Endothelial cell of umbilical vein (primary cell): ENCODE data around the gene ALOX12. TPM values are rescaled to one million over a fixed set of nuclear protein-coding genes. Genes with fewer than 3 reads are reported as not detected.

Source experiments
- BruUV-seq: library from RNA; stranded (reverse); fragments of 400-500 nt; replicated peaks from 2 replicates; lab custom pipeline; 2021; lab: Mats Ljungman, UMichigan
- CTCF ChIA-PET: fragments of 300-600, 350-600 bp; sonication (Branson Sonifier 250); formaldehyde crosslinking; loops from one replicate; lab custom pipeline; 2021; ENCODE audit warnings: antibody characterized with exemption, inconsistent platforms; lab: Charles Lee
- POLR2A ChIA-PET: fragments of 300-600, 350-600 bp; sonication (Branson Sonifier 250); formaldehyde crosslinking; loops from one replicate; lab custom pipeline; 2021; ENCODE audit warnings: antibody characterized with exemption, inconsistent platforms; lab: Charles Lee
- DNase-seq: peaks from one replicate; pipeline ENCODE4 v3.0.0-alpha.2; 2011; ENCODE audit warnings: low read depth, low spot score
- FAIRE-seq: peaks from 2 replicates; lab custom pipeline; 2011; peaks lifted over from hg19 to GRCh38; lab: Jason Lieb, UNC
- H2AFZ ChIP-seq: 2 replicates; pipeline ENCODE4 v1.6.0; 2012; ENCODE audit warnings: low read depth, low read length, control low read depth, inconsistent platforms
- H3K27ac ChIP-seq: 2 replicates; pipeline ENCODE4 v1.5.1; 2011; ENCODE audit warnings: low read depth, mild to moderate bottlenecking, control low read depth, low read length, moderate library complexity; ENCODE audit not compliant: insufficient read depth
- H3K27me3 ChIP-seq, 2 experiments: 2 replicates each; pipeline versions ENCODE4 v1.6.0 to v1.6.1; 2011; ENCODE audit warnings: low read length in 2 of 2, mixed read lengths in 1 of 2; ENCODE audit not compliant: control insufficient read depth in 2 of 2, insufficient read depth in 2 of 2
- H3K36me3 ChIP-seq, 2 experiments: 2 replicates in 1 of 2; 3 replicates in 1 of 2; pipeline ENCODE4 v1.5.1; 2011; ENCODE audit warnings: low read length in 2 of 2, mild to moderate bottlenecking in 1 of 2, moderate library complexity in 1 of 2; ENCODE audit not compliant: control insufficient read depth in 2 of 2, insufficient read depth in 2 of 2; ENCODE audit errors: extremely low read depth in 1 of 2
- H3K4me1 ChIP-seq: 3 replicates; pipeline ENCODE4 v1.5.1; 2011; ENCODE audit warnings: mild to moderate bottlenecking, low read length; ENCODE audit not compliant: control insufficient read depth, insufficient read depth; ENCODE audit errors: extremely low read depth
- H3K4me2 ChIP-seq: 2 replicates; pipeline ENCODE4 v1.6.1; 2011; ENCODE audit warnings: low read length, control low read depth, mixed read lengths; ENCODE audit not compliant: insufficient read depth
- H3K4me3 ChIP-seq, 3 experiments: fragments of 200-600 bp in 1 of 3; sonication (generic), shearing (Covaris generic) in 1 of 3; replicated peaks in 1 of 3; 2 replicates each; pipeline ENCODE4 v1.5.1; 2011 to 2016; ENCODE audit warnings: control low read depth in 3 of 3, low read length in 3 of 3, mild to moderate bottlenecking in 2 of 3, inconsistent platforms in 1 of 3, low read depth in 1 of 3, moderate library complexity in 1 of 3; ENCODE audit not compliant: insufficient read depth in 1 of 3
- H3K79me2 ChIP-seq: 2 replicates; pipeline ENCODE4 v1.6.0; 2012; ENCODE audit warnings: low read length, inconsistent platforms; ENCODE audit not compliant: control insufficient read depth, insufficient read depth
- H3K9ac ChIP-seq: replicated peaks from 2 replicates; pipeline ENCODE3; 2011; ENCODE audit warnings: low read length, control low read depth; ENCODE audit not compliant: insufficient read depth; ENCODE audit errors: extremely low read depth
- H3K9me1 ChIP-seq: replicated peaks from 3 replicates; pipeline ENCODE4 v1.6.0; 2011; ENCODE audit warnings: mild to moderate bottlenecking, low read length; ENCODE audit not compliant: control insufficient read depth, insufficient read depth; ENCODE audit errors: extremely low read depth
- H3K9me3 ChIP-seq: replicated peaks from 2 replicates; pipeline ENCODE4 v1.5.1; 2012; ENCODE audit warnings: low read length, inconsistent platforms; ENCODE audit not compliant: control insufficient read depth, insufficient read depth
- H4K20me1 ChIP-seq: replicated peaks from 2 replicates; pipeline ENCODE3; 2011; ENCODE audit warnings: mild to moderate bottlenecking, low read length; ENCODE audit not compliant: control insufficient read depth, insufficient read depth; ENCODE audit errors: extremely low read depth
- EZH2 ChIP-seq: IDR thresholded peaks from 2 replicates; pipeline ENCODE4 v1.6.1; 2012; ENCODE audit warnings: borderline replicate concordance, low read depth, mild to moderate bottlenecking, moderate library complexity, low read length, inconsistent platforms; ENCODE audit not compliant: severe bottlenecking
- GATA2 ChIP-seq: IDR thresholded peaks from 2 replicates; pipeline ENCODE4 v1.7.0; 2011; ENCODE audit warnings: low read depth, mild to moderate bottlenecking, moderate library complexity, mixed read lengths, low read length; ENCODE audit not compliant: insufficient read length, insufficient read depth
- JUN ChIP-seq: IDR thresholded peaks from 2 replicates; pipeline ENCODE4 v1.6.1; 2011; ENCODE audit warnings: borderline replicate concordance, low read depth; ENCODE audit not compliant: insufficient read length, insufficient read depth
- MAX ChIP-seq: IDR thresholded peaks from 2 replicates; pipeline ENCODE4 v1.6.1; 2011; ENCODE audit not compliant: insufficient read depth, insufficient read length
- MYC ChIP-seq: IDR thresholded peaks from one replicate; pipeline ENCODE4 v1.6.1; 2011; ENCODE audit warnings: mild to moderate bottlenecking, low read depth, low read length
- POLR2A ChIP-seq: IDR thresholded peaks from 2 replicates; pipeline ENCODE4 v1.6.1; 2012; ENCODE audit warnings: low read depth, mild to moderate bottlenecking, control low read depth, low read length
- POLR2AphosphoS5 ChIP-seq: IDR thresholded peaks from 2 replicates; pipeline ENCODE4 v1.6.1; 2012; ENCODE audit warnings: low read depth, mild to moderate bottlenecking, control low read depth, low read length, moderate library complexity; ENCODE audit not compliant: insufficient read depth
- dilution Hi-C: fragments of 300-500 bp; cut with MboI; formaldehyde crosslinking; loops from one replicate; pipeline ENCODE4 v1.15.0; 2019; ENCODE audit warnings: low sequenced_read_pairs; ENCODE audit not compliant: extremely low pct_ligation_motif_present
- intact Hi-C: fragments of 100-400 bp; cut with micrococcal nuclease; formaldehyde crosslinking; loops from one replicate; pipeline ENCODE4 v1.10.0; 2022
- polyA plus RNA-seq, 4 experiments: library from polyadenylated mRNA; depleted of rRNA in 3 of 4; stranded (reverse) in 3 of 4; unstranded in 1 of 4; fragments of >200 nt; gene quantifications; 2 replicates each; pipeline versions ENCODE4 v1.2.1 to v1.2.3, GENCODE V29; 2011 to 2012; ENCODE audit warnings: missing spikeins in 1 of 4
- total RNA-seq: library from RNA; stranded (reverse); gene quantifications from 2 replicates; pipeline ENCODE4 v1.2.3, GENCODE V29; 2021

Gene ALOX12
- total and polyA plus RNA-seq, 2 donors (not counting 3 experiments of a cell fraction or from before 2014, with no cell fraction given), result not detected

- H3K4me3 ChIP-seq, result no peak overlapping the region
- H2AFZ ChIP-seq, result no peak overlapping the region
- ChIA-PET POLR2A (no interaction called here), CTCF (interaction anchor here (1.0 to 2.7 kb wide), 5 partner anchors 10 to 129 kb away, joined by 3 to 7 read pairs (median 4); no protein-coding TSS in a partner anchor)
- H3K9ac ChIP-seq, result no peak overlapping the region
- H3K27me3 ChIP-seq, result no peaks in the 10 kb centered on the region
- no peak overlapping the region for H3K4me2 ChIP-seq
- TF ChIP-seq JUN (no peak), POLR2A (no peak), MYC (no peak), POLR2AphosphoS5 (no peak), EZH2 (no peak), MAX (no peak), GATA2 (no peak)
- no peaks in the 10 kb centered on the region for H3K36me3 ChIP-seq
- no peaks in the 10 kb centered on the region for H3K9me3 ChIP-seq
- no TSS peak for BruUV-seq
- DNase-seq (no peak), FAIRE-seq (no peak)
- intact Hi-C loops (no loop called here), dilution Hi-C loops (no loop called here)
- peaks cover 38% of the 10 kb centered on the region for H3K4me1 ChIP-seq
- no peak overlapping the region for H3K27ac ChIP-seq
- H3K9me1 ChIP-seq, result no peaks in the 10 kb centered on the region
- no peaks in the 10 kb centered on the region for H4K20me1 ChIP-seq
- H3K79me2 ChIP-seq, result peaks cover 7% of the 10 kb centered on the region
Observed at GRCh38 chr17:7039832-7040231, 44.0 kb downstream of the ALOX12 start.
